ENCODE data around the gene DGCR2.
"Not testable (repeated sequence)": the region's sequence is repeated elsewhere in the genome, so short reads cannot be mapped to it uniquely, and the experiment has no call there.

- TF ChIP-seq EP300, CTCF, POLR2A, POLR2AphosphoS5 (IDR thresholded peaks at IDR 0.05): not testable (repeated sequence)
These were observed 110.6 kb downstream of the DGCR2 start for GRCh38 chr22:19011611-19012010.
